HG02943 (cell line): ENCODE results near the gene LGALS7B.
A peak's percentile ranks its signal among the peaks of the same experiment; 100 is the strongest.
"Not testable (repeated sequence)": the region's sequence is repeated elsewhere in the genome, so short reads cannot be mapped to it uniquely, and the experiment has no call there.

Source experiments
- ATAC-seq: cut with Tn5 transposase; IDR thresholded peaks from one replicate; pipeline ENCODE4 v1.9.1; 2021; ENCODE audit warnings: mild to moderate bottlenecking, low read depth, moderate library complexity; ENCODE audit not compliant: unreplicated experiment

LGALS7B gene

DNA sequence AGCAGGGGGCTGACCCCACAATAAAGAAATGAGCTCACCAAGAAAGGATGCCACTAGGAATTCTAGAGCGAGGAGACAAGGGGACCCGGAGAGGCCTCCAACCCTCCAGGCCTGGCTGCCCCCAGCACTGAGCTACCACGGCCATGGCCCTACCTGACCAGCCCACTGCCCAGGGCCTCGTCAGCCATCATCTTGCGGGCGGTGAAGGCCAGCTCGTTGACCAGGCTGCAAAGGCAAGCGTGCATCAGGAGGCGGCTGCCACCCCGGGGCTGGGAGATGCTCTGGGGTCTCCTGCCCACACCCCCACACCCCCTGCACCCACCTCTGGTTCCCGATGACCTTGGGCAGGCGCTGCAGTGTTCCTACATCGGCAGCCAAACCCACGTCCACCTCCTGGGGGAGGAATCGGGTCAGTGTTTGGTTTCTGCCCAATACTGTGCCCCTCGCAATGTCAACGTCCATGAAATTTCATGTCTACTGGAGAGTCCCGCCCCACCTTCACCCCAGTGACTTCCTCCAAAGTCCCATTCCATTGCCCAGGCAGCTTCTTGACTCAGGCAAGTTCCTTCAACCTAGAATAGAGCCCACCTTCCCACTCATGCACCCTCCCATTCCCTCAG, 27.2 kb downstream of the LGALS7B start:
- ATAC-seq = no peak

DNA sequence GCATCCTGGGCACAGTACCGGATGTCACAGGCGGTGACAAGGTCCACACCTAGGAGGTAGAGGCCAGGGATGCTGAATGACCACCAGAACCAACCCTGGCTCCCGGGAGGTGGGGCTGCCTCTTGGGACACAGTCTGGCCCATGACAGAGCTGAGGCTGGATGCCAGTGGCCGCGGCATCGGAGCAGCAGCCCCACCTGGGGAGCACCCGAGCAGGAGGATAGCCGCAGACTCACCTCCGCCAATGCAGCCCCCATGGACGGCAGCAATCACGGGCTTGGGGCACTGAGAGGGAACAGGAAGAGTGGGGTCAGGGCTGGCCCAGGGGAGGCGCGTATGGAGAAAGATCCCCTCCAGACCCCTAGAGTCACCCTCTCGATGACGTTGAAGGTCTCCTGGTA, 28.1 kb downstream of the LGALS7B start:
- ATAC-seq = no peak

DNA sequence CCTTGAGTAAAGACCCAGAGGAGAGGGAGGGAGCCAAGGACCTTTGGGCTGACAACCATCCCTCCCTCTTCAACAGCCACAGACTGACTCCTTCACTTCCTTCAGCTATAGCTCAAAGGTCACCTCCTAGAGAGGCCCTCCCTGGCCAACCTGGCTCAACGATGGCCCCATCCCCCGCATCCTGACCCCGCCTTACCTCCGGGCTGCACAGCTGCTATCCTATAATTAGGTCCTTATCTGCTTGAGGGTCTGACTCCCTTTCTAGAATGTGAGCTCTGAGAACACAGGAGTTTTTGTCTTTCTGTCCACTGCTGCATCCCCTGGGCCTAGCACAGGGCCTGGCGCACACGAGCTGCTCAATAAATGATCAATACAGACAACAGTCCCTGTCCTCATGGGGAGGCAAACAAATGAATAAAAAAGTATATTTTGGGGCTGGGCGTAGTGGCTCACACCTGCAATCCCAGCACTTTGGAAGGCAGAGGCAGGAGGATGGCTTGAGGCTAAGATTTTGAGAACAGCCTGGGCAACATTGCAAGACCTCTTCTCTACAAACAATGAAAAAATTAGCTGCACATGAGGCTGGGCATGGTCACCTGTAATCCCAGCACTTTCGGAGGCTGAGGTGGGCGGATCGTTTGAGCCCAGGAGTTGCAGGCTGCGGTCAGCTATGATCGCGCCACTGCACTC, 30.4 kb downstream of the LGALS7B start:
- no peak for ATAC-seq

DNA sequence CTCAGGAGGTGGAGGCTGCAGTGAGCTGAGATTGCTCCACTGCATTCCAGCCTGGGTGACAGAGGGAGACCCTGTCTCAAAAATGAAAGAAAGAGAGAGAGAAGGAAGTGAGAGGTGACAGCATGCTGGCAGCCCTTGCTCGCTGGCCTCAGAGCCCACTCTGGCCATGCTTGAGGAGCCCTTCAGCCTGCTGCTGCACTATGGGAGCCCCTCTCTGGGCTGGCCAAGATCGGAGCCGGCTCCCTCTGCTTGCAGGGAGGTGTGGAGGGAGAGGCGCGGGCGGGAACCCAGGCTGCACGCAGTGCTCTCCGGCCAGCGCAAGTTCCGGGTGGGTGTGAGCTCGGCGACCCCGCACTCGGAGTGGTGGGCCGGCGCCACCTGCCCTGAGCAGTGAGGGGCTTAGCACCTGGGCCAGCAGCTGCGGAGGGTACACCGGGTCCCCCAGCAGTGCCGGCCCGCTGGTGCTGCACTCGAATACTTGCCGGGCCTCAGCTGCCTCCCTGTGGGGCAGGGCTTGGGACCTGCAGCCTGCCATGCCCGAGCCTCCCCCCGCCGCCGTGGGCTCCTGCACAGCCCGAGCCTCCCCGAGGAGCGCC, 32.3 kb downstream of the LGALS7B start:
- ATAC-seq = not testable (repeated sequence)

DNA sequence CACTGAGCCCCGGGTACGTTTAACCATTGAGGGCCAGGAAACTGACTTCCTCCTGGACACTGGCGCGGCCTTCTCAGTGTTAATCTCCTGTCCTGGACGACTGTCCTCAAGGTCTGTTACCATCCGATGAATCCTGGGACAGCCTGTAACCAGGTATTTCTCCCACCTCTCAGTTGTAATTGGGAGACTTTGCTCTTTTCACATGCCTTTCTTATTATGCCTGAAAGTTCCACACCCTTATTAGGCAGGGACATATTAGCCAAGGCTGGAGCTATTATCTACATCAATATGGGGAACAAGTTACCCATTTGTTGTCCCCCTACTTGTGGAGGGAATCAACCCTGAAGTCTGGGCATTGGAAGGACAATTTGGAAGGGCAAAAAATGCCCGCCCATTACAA, 36.9 kb downstream of the LGALS7B start:
- not testable (repeated sequence) for ATAC-seq

DNA sequence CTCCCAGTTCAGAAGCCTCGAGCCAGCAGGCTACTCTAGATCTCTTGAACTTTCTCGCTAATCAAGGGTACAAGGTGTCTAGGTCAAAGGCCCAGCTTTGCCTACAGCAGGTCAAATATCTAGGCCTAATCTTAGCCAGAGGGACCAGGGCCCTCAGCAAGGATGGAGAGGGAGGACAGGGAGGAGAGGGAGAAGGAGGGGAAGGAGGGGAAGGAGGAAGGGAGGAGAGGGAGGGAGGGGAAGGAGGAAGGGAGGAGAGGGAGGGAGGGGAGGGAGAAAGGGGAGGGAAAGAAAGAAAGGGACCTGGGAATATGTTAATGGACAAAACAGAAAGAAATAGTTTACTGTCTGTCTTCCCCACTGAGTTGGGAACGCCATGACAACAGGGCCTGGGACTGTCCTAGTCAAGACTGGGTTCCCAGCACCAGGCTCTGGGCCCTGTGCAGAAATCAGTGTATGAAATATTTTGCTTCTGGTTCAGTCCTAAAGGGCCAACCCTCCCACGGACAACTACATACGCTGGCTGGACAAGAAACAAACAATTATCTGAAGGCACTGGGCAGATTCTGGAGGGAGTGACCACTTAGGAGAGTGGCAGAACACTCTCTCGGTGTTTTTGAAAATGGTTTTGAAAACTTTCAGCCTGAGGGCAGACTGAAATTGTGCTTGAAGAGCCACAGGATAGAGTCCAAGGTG, 38.0 kb downstream of the LGALS7B start:
- ATAC-seq = no peak

DNA sequence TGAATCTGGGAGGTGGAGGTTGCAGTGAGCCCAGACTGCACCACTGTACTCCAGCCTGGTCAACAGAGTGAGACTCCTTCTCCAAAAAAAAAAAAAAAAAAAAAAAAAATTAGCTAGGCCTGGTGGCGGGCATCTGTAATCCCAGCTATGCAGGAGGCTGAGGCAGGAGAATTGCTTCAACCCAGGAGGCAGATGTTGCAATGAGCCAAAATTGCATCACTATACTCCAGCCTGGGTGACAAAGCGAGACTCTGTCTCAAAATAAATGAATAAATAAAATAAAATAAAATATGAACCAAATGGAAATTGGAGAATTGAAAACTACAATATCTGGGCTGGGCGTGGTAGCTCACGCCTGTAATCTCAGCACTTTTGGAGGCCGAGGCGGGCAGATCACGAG, 40.2 kb downstream of the LGALS7B start:
- ATAC-seq = not testable (repeated sequence)

DNA sequence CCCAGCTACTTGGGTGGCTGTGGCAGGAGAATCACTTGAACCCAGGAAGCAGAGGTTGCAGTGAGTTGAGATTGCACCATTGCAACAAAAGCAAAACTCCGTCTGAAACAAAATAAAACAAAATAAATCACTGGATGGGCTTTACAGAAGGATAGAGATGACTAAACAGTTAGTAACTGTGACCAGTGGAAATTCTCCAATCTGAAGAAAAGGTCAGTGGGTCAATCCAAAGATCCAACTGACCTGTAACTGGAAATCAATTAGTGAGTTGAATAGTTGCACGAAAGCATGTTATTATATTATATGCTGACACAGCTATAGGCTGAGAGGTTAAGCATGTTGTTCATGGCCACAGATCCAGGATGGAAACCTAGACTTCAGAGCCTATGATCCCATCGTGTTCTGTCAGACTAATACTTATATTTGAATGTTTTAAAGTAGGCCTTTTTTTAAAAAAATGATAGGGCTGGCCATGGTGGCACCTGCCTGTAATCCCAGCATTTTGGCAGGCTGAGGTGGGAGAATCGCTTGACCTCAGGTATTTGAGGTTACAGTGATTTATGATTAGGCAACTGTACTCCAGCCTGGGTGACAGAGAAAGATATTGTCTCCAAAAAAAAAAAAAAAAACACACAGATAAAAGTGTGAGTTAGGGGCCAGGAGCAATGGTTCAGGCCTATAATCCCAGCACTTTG, 41.2 kb downstream of the LGALS7B start:
- no peak for ATAC-seq

DNA sequence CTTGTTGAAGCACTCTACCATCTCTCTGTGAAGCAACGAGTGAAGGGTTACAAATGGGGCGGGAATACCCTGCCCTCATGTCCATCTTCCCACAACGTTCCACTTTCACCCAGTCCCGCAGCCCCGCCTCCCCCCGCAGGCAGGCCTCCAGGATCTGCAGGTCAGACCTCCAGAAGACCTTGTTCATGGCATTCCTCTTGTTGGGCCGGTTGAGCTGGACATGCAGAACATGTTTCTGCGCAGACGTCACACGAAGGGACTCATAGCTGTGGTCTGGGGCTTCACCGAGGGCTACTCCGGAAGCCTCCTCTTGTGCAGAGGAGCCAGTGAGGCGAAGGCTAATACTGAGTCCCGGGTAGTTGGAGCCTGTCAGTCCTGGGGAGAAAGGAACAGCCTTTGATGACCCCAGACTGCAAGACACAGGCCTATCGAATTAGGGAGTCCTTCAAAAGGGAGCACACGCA, 42.2 kb downstream of the LGALS7B start:
- peak; percentile 43 for ATAC-seq

DNA sequence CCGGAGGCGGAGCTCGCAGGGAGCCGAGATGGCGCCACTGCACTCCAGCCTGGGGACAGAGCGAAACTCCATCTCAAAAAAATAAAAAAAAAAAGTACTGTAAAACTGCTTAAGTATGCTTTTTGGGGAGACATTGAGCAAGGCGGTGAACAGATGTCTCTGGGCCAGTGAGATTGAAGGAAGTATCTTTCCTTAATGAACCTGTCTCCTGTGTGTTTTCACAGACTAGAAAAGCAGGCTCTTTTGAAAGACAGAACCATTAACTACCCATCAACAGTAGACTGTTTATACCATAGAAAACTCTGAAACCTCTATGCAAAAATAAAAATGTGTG, 44.1 kb downstream of the LGALS7B start:
- no peak for ATAC-seq

DNA sequence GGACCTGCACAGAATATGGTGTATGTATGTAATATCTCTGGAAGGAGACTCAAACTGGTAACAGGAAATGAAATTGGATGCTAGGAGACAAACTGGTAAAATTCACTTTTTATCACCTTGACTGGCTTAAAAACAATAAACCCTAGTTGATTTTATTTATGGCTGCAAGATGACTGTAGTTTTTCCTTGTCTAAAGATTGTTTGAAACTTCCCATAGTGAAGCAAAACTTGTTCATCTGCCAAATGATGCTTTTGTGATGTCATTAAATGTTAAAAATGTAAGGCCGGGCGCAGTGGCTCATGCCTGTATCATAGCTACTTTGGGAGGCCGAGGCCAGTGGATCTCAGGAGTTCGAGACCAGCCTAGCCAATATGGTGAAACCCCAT, 45.1 kb downstream of the LGALS7B start:
- ATAC-seq = no peak

DNA sequence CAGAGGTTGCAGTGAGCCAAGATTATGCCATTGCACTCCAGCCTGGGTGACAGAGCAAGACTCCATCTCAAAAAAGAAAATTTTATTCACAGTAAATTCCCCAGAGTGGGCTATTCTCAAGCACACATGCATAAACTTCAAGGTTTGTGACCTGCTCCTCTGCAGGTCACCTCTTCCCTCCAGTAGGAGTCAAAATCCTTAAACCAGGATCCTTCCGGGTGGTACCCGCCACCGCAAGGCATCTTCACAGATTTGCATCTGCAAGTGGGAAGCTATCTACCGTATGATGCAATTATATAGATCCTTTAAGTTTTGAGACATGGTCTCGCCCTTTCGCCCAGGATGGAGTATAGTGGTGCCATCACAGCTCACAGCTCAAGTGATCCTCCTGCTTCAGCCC, 45.6 kb downstream of the LGALS7B start:
- ATAC-seq = no peak

DNA sequence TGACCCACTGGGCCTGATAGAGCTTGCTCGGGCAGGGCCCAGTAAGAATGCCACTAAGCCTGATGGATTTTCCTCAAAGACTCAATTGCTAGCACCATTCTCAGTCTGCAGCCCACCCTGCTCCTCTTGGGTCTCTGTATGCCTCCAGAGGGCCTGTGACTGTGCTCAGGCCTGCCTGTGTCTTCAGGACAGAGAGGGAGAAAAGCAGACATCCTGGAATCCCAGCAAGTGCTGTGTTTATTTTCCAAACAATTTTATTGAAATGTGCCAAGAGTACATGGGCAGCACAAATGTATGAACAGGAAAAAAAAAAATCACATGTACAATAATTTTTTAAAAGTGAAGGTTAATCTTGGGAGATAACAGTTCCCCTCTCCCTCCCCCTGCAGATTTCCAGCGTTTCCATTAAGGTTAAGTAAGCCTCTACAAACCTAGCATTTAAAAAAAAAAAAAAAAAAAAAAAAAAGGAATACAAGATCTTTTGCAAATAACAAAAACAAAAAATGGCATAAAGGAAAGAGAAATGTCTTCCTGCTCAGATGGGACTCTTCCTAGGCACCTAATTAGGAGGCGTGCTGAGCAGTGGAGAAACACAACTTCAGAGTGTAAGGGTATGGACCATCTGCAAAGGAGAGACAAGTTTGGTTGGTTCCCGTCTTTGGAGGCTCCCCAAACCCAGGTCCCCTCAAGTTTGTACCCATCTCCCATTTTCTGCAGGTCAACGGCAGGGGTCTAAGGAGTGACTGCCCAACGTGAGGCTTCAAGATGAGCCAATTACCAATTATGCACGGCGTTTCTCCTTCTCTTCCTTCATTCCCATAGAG, 47.4 kb downstream of the LGALS7B start:
- ATAC-seq = no peak

DNA sequence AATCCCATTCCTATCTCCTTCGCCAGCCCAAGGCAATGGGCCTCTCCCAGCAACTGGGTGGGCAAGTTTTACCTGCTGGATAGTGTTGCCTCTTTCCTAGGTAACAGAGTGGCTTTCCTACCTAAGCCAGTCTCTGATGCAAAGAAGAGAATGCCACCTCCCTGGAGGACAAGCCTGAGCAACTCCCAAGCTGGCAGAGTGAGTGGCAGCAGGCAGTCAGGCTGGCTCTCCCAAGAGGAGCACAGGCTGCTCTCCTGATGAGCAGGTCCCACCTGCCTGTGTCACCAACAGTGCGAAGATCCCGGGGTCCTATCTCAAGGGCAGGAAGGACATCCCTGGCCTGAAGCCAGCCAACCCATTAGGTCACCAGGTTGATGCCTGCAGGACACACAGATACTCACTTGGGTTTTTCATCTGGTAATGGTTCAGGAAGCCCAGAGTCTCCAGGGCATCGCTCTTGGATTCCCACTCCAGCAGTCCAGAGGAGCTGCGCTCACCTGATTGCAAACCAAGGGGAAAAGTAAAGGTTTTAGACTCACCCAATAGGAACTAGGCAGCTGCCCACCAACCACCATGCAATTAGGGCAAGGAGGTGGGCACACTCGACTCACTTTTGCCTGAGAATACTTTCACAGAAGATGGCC, 48.1 kb downstream of the LGALS7B start:
- no peak for ATAC-seq

DNA sequence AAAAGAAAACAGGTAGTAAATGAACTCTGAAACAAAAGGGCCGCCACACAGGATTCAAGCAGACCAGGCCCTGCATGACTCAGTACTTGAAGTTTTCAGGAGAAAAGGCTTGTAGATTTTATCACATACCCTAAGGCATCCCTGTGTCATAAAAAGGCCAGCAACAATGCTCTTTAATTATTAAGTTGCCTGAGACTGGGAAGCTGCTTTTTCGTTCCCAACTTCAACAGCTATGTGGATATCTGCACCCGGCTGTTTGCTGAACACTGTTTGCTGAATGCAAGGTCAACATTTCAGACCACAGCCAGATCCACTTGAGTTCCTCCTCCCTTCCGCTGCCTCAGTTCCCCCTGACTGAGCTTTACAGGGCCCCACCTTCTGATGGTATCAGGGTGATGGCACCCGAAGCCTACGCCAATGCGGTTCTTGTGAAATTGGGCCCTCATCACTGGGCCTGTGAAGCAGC, 48.7 kb downstream of the LGALS7B start:
- no peak for ATAC-seq

DNA sequence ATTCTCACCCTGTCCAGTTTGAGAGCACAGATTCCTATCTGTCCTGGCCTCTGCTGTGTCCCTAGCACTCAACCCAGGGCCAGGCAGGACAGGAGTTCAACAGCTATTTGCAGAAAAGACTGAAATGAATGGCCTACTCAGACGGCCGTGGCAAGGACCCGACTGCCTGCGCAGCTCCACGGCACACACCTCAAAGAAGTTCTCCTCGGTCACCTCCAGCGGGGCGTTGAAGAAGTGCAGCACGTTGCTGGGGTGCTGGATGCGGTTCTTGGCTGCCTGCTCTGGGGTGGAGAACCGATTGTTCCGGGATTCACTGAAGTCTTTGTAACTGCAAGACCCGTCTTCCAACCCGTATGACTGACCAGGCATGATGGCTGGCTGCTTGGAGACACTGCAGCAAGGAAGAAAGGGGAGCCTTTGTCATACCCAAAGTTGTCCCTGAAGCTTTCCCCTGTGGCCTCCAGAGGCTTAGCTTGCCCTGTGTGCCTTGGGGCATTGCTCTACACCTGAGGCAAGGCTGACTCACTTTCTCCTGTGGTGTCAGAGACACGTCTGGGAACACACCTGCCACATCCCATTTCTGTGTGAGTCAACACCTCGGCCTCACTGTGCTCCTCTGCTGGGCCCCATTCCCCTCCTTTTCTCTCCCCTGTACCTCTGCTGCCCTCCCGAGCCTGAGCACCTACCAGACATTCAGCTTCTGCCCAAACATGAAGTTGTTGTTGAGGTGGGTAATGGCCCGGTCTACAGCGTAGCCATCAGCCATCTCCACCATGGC, 49.4 kb downstream of the LGALS7B start:
- no peak for ATAC-seq

DNA sequence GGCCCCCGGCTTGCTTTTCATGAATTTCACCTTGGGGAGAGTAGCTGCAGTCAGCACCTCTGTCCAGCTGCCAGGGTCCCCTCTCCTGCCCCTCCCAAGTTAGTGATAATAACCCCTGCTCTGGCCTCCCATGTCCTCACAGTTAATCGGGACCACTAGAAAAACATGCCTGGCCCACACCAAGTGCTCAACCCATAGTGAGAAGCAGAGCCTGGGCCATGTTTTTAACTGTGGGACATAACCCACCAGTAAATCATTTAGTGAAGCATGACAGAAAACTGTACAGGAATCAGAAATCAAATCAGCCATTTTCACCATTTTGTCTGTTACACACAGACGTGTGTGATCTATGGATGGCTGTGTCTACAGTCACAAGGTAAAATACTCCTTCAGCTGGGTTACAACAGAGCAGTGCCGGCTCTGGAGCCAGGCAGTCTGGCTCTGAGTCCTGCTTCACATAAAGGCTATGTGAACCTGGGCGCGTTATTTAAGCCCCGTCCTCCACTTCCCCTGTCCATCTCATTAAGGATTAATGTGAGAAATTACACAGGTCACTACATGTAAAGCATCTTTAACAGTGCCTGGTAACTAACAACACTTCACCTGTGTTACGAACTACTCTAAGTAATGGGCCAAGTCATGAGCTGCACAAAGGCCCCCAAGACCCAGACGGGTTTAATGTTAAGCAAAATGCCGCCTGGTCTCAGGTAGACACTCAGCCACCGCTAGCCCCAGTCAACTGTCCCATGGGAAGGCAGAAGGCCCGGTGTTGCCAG, 50.2 kb downstream of the LGALS7B start:
- ATAC-seq = no peak
